ENCODE measurements around the gene INHBA. TPM values are rescaled to one million over a fixed set of nuclear protein-coding genes. Genes with fewer than 3 reads are reported as not detected.

INHBA gene
- total RNA-seq, 1 experiment from 2014 or later = 1.0 TPM

- TF ChIP-seq NR2C2 (CRISPR knock-in tag; IDR thresholded peaks at IDR 0.05) (no peak), ZNF671 (CRISPR knock-in tag; IDR thresholded peaks at IDR 0.05) (no peak), FOXJ3 (CRISPR knock-in tag; IDR thresholded peaks at IDR 0.05; ENCODE audit: borderline replicate concordance) (no peak), PRRX2 (CRISPR knock-in tag; IDR thresholded peaks at IDR 0.05) (no peak), GTF2I (CRISPR knock-in tag; conservative IDR thresholded peaks at IDR 0.05) (no peak), OVOL2 (CRISPR knock-in tag; IDR thresholded peaks at IDR 0.05; ENCODE audit: borderline replicate concordance) (no peak), MLX (CRISPR knock-in tag; IDR thresholded peaks at IDR 0.05) (no peak), ATF6 (CRISPR knock-in tag; IDR thresholded peaks at IDR 0.05) (no peak), ZNF232 (CRISPR knock-in tag; IDR thresholded peaks at IDR 0.05) (no peak), CDX4 (CRISPR knock-in tag; IDR thresholded peaks at IDR 0.05; ENCODE audit: borderline replicate concordance) (no peak), CBFB (CRISPR knock-in tag; IDR thresholded peaks at IDR 0.05; ENCODE audit: low read depth) (no peak), ZNF423 (CRISPR knock-in tag; IDR thresholded peaks at IDR 0.05) (no peak), ZMAT4 (CRISPR knock-in tag; IDR thresholded peaks at IDR 0.05) (no peak), TCF7 (CRISPR knock-in tag; IDR thresholded peaks at IDR 0.05; ENCODE audit: low read depth) (no peak), ESRRA (CRISPR knock-in tag; IDR thresholded peaks at IDR 0.05; ENCODE audit: borderline replicate concordance) (no peak), TEAD1 (CRISPR knock-in tag; IDR thresholded peaks at IDR 0.05) (no peak), SMAD4 (CRISPR knock-in tag; IDR thresholded peaks at IDR 0.05) (no peak)
- TF ChIP-seq, protein P1, sequence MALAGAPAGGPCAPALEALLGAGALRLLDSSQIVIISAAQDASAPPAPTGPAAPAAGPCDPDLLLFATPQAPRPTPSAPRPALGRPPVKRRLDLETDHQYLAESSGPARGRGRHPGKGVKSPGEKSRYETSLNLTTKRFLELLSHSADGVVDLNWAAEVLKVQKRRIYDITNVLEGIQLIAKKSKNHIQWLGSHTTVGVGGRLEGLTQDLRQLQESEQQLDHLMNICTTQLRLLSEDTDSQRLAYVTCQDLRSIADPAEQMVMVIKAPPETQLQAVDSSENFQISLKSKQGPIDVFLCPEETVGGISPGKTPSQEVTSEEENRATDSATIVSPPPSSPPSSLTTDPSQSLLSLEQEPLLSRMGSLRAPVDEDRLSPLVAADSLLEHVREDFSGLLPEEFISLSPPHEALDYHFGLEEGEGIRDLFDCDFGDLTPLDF (CRISPR knock-in tag; IDR thresholded peaks at IDR 0.05) = no peak
- TF ChIP-seq, protein P2, sequence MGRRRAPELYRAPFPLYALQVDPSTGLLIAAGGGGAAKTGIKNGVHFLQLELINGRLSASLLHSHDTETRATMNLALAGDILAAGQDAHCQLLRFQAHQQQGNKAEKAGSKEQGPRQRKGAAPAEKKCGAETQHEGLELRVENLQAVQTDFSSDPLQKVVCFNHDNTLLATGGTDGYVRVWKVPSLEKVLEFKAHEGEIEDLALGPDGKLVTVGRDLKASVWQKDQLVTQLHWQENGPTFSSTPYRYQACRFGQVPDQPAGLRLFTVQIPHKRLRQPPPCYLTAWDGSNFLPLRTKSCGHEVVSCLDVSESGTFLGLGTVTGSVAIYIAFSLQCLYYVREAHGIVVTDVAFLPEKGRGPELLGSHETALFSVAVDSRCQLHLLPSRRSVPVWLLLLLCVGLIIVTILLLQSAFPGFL (CRISPR knock-in tag; IDR thresholded peaks at IDR 0.05; ENCODE audit: borderline replicate concordance) = no peak
- TF ChIP-seq, protein P3, sequence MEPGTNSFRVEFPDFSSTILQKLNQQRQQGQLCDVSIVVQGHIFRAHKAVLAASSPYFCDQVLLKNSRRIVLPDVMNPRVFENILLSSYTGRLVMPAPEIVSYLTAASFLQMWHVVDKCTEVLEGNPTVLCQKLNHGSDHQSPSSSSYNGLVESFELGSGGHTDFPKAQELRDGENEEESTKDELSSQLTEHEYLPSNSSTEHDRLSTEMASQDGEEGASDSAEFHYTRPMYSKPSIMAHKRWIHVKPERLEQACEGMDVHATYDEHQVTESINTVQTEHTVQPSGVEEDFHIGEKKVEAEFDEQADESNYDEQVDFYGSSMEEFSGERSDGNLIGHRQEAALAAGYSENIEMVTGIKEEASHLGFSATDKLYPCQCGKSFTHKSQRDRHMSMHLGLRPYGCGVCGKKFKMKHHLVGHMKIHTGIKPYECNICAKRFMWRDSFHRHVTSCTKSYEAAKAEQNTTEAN (CRISPR knock-in tag; IDR thresholded peaks at IDR 0.05) = no peak
Observed at GRCh38 chr7:41730668-41731067, 27.8 kb upstream of the INHBA start.

More at GRCh38 chr7:41730668-41731067, 27.8 kb upstream of the INHBA start:
- ChIA-PET CTCF (interaction anchor here (1.0 kb wide), 1 partner anchor 19 kb away, joined by 6 read pairs; no protein-coding TSS in a partner anchor), POLR2A (interaction anchor here (0.6 kb wide), 1 partner anchor 353 kb away, joined by 3 read pairs; no protein-coding TSS in a partner anchor)
- Mint-ChIP-seq H3K4me1 (peaks cover 18% of the 10 kb centered on the region), H3K9me3 (0 out of 2 replicates have a peak, but pooled peaks cover 3% of the 10 kb centered on the region), H3K4me3 (no peak overlapping the region), H3K27ac (no peak overlapping the region), H3K27me3 (ENCODE audit: low read depth) (no peaks in the 10 kb centered on the region), H3K36me3 (no peaks in the 10 kb centered on the region)
- ATAC-seq (no peak), DNase-seq (ENCODE audit: low spot score) (no peak)

Data from WTC11 (cell line).